HG02970 (cell line): ENCODE measurements around the gene ELP5.

Experiments
- ATAC-seq: cut with Tn5 transposase; IDR thresholded peaks from one replicate; pipeline ENCODE4 v1.9.1; 2021; ENCODE audit warnings: mild to moderate bottlenecking, moderate library complexity, moderate number of reproducible peaks; ENCODE audit not compliant: unreplicated experiment, low FRiP score

ELP5 gene

GRCh38 chr17:7306911-7307685, 55.1 kb downstream of the ELP5 start, which contains the start of gene EIF5A:
EIF5A (plus strand) TSS chr17:7307628; CDS start chr17:7309636, 2,008 bp downstream.
- ATAC-seq, result peak; percentile 68

GRCh38 chr17:7307686-7308624, 55.9 kb downstream of the ELP5 start:
- peak; percentile 1 for ATAC-seq

- ATAC-seq, result no peak
Measured at GRCh38 chr17:7308625-7309433, 56.8 kb downstream of the ELP5 start.
